HepG2 (cell line): ENCODE data around the gene SUCLA2. TPM values are rescaled to one million over a fixed set of nuclear protein-coding genes. Genes with fewer than 3 reads are reported as not detected.

Experiments
- MTA1 ChIP-seq: sonication (generic); formaldehyde crosslinking; IDR thresholded peaks from 2 replicates; pipeline ENCODE4 v1.4.0; 2020; ENCODE audit warnings: missing genetic modification reagents, mild to moderate bottlenecking, borderline replicate concordance
- NFE2L1 ChIP-seq: sonication (generic); formaldehyde crosslinking; IDR thresholded peaks from 2 replicates; pipeline ENCODE4 v1.4.0; 2020; ENCODE audit warnings: missing genetic modification reagents, mild to moderate bottlenecking, borderline replicate concordance
- SCMH1 ChIP-seq: sonication (generic); formaldehyde crosslinking; IDR thresholded peaks from 2 replicates; pipeline ENCODE4 v1.9.0; 2021; ENCODE audit warnings: missing genetic modification reagents, mild to moderate bottlenecking, borderline replicate concordance
- polyA plus RNA-seq, 8 experiments: library from polyadenylated mRNA; depleted of rRNA in 3 of 8; stranded (reverse) in 7 of 8; unstranded in 1 of 8; fragments of >200 nt; fragmentation: Illumina TruSeq in 4 of 8; extraction: Trizol in 4 of 8; gene quantifications; 2 replicates each; pipeline versions ENCODE4 v1.2.1 to v1.2.3, GENCODE V29; 2011 to 2016; ENCODE audit warnings: low read depth in 4 of 8, missing spikeins in 1 of 8, mixed read lengths in 1 of 8; ENCODE audit not compliant: insufficient read depth in 1 of 8
- total RNA-seq, 5 experiments: library from RNA; depleted of rRNA; stranded (reverse); fragments of >200 nt; fragmentation: Illumina TruSeq; extraction: Trizol; gene quantifications; 2 replicates each; pipeline ENCODE4 v1.2.3, GENCODE V29; 2016; ENCODE audit warnings: low read depth in 1 of 5
- TF ChIP-seq, protein P1 (sequence below): sonication (generic); formaldehyde crosslinking; IDR thresholded peaks from 2 replicates; pipeline ENCODE4 v1.4.0; 2020; ENCODE audit warnings: missing genetic modification reagents
- TF ChIP-seq, protein P2 (sequence below): sonication (generic); formaldehyde crosslinking; IDR thresholded peaks from 2 replicates; pipeline ENCODE4 v1.4.0; 2020; ENCODE audit warnings: missing genetic modification reagents, borderline replicate concordance
- TF ChIP-seq, protein P3 (sequence below): sonication (generic); formaldehyde crosslinking; conservative IDR thresholded peaks from 2 replicates; pipeline ENCODE4 v1.5.0; 2020; ENCODE audit warnings: missing genetic modification reagents
- TF ChIP-seq, protein P4 (sequence below), 2 experiments: sonication (generic) in 1 of 2; formaldehyde crosslinking in 1 of 2; IDR thresholded peaks; 2 replicates each; pipeline versions ENCODE4 v1.4.0 to v1.6.1; 2018 to 2020; ENCODE audit warnings: missing genetic modification reagents in 2 of 2, borderline replicate concordance in 1 of 2, low read depth in 1 of 2, mild to moderate bottlenecking in 1 of 2, missing biosample characterization in 1 of 2
- TF ChIP-seq, protein P5 (sequence below): sonication (generic); formaldehyde crosslinking; IDR thresholded peaks from 2 replicates; pipeline ENCODE4 v1.5.0; 2020; ENCODE audit warnings: missing genetic modification reagents, mild to moderate bottlenecking, borderline replicate concordance

SUCLA2 gene
- total and polyA plus RNA-seq, 2 of the 13 experiments (the other 11 are each of a cell fraction or from before 2014, with no cell fraction given) = 28.4 to 77.1 TPM

DNA sequence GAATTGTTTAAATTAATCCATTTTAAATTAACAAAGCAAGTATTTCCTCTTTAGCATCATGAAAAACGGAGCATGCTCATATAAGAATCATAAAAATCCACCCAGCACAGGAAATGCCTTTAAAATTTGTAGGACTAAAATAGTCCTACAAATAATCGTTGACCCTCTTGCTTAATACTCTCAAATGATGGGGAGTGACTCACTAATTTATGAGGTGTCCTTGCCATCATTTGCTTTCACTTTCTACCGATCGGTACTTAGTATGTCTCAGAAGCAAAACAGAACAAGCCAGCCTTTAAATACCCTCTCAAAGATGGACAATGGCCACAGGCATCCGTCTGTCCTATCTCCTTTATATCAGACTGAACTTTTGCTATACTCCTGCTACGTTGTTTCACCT lies 97.2 kb downstream of the SUCLA2 start (continued):
- TF ChIP-seq, protein P1, sequence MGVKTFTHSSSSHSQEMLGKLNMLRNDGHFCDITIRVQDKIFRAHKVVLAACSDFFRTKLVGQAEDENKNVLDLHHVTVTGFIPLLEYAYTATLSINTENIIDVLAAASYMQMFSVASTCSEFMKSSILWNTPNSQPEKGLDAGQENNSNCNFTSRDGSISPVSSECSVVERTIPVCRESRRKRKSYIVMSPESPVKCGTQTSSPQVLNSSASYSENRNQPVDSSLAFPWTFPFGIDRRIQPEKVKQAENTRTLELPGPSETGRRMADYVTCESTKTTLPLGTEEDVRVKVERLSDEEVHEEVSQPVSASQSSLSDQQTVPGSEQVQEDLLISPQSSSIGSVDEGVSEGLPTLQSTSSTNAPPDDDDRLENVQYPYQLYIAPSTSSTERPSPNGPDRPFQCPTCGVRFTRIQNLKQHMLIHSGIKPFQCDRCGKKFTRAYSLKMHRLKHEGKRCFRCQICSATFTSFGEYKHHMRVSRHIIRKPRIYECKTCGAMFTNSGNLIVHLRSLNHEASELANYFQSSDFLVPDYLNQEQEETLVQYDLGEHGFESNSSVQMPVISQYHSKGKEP (CRISPR knock-in tag) = no peak
- TF ChIP-seq MTA1 (CRISPR knock-in tag) (no peak), NFE2L1 (CRISPR knock-in tag) (no peak), SCMH1 (no peak)
- TF ChIP-seq, protein P2, sequence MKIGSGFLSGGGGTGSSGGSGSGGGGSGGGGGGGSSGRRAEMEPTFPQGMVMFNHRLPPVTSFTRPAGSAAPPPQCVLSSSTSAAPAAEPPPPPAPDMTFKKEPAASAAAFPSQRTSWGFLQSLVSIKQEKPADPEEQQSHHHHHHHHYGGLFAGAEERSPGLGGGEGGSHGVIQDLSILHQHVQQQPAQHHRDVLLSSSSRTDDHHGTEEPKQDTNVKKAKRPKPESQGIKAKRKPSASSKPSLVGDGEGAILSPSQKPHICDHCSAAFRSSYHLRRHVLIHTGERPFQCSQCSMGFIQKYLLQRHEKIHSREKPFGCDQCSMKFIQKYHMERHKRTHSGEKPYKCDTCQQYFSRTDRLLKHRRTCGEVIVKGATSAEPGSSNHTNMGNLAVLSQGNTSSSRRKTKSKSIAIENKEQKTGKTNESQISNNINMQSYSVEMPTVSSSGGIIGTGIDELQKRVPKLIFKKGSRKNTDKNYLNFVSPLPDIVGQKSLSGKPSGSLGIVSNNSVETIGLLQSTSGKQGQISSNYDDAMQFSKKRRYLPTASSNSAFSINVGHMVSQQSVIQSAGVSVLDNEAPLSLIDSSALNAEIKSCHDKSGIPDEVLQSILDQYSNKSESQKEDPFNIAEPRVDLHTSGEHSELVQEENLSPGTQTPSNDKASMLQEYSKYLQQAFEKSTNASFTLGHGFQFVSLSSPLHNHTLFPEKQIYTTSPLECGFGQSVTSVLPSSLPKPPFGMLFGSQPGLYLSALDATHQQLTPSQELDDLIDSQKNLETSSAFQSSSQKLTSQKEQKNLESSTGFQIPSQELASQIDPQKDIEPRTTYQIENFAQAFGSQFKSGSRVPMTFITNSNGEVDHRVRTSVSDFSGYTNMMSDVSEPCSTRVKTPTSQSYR (CRISPR knock-in tag) = no peak
- TF ChIP-seq, protein P3, sequence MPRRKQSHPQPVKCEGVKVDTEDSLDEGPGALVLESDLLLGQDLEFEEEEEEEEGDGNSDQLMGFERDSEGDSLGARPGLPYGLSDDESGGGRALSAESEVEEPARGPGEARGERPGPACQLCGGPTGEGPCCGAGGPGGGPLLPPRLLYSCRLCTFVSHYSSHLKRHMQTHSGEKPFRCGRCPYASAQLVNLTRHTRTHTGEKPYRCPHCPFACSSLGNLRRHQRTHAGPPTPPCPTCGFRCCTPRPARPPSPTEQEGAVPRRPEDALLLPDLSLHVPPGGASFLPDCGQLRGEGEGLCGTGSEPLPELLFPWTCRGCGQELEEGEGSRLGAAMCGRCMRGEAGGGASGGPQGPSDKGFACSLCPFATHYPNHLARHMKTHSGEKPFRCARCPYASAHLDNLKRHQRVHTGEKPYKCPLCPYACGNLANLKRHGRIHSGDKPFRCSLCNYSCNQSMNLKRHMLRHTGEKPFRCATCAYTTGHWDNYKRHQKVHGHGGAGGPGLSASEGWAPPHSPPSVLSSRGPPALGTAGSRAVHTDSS (CRISPR knock-in tag) = no peak
- TF ChIP-seq, protein P4, sequence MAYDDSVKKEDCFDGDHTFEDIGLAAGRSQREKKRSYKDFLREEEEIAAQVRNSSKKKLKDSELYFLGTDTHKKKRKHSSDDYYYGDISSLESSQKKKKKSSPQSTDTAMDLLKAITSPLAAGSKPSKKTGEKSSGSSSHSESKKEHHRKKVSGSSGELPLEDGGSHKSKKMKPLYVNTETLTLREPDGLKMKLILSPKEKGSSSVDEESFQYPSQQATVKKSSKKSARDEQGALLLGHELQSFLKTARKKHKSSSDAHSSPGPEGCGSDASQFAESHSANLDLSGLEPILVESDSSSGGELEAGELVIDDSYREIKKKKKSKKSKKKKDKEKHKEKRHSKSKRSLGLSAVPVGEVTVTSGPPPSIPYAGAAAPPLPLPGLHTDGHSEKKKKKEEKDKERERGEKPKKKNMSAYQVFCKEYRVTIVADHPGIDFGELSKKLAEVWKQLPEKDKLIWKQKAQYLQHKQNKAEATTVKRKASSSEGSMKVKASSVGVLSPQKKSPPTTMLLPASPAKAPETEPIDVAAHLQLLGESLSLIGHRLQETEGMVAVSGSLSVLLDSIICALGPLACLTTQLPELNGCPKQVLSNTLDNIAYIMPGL (CRISPR knock-in tag; IDR thresholded peaks at IDR 0.05; ENCODE audit: borderline replicate concordance in 1 of 2, low read depth in 1 of 2) = no peak
- TF ChIP-seq, protein P5, sequence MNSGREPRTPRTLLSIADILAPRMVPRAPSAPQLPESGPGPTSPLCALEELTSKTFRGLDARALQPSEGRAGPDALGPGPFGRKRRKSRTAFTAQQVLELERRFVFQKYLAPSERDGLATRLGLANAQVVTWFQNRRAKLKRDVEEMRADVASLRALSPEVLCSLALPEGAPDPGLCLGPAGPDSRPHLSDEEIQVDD = no peak
